ENCODE results near the gene ESPNL. TPM values are rescaled to one million over a fixed set of nuclear protein-coding genes. Genes with fewer than 3 reads are reported as not detected.

The ESPNL gene
- total and polyA plus RNA-seq, 2 of the 4 experiments (the other 2 are of a cell fraction): 2.0 TPM

GRCh38 chr2:238150686-238151085 is 50.5 kb downstream of the ESPNL start:
- no peak overlapping the region for H3K27ac ChIP-seq (ENCODE audit: insufficient read depth, low read length)
- no peak overlapping the region for H2BK15ac ChIP-seq (ENCODE audit: low read depth, low read length)
- H3K56ac ChIP-seq (ENCODE audit: extremely low read depth, insufficient read depth, low read length): no peak overlapping the region
- H3K4me3 ChIP-seq (ENCODE audit: insufficient read depth, low read depth, low read length): no peak overlapping the region
- no TSS peak for BruUV-seq (replicated peaks)
- 0 out of 2 replicates have a peak, but pooled peaks cover 7% of the 10 kb centered on the region for H3K9me1 ChIP-seq (ENCODE audit: insufficient read depth, low read length)
- intact Hi-C loops (cut with micrococcal nuclease): no loop called here
- WGBS, 2 experiments (ENCODE audit: extremely low coverage in 2 of 2, insufficient read length in 1 of 2): 94% methylated on average over 11 of the region's 25 CpGs; no CpG with 5 or more reads in 1 of the 2 experiments
- no peak for DNase-seq
- H2AK9ac ChIP-seq (replicated peaks; ENCODE audit: low read depth, low read length, poor library complexity): no peak overlapping the region
- dilution Hi-C loops (cut with HindIII; ENCODE audit: low sequenced_read_pairs, unreplicated experiment): no loop called here
- no peaks in the 10 kb centered on the region for H3K36me3 ChIP-seq (ENCODE audit: control insufficient read depth, insufficient read depth, low read length)
- no peak overlapping the region for H4K5ac ChIP-seq (ENCODE audit: low read depth, low read length)
- H3K4ac ChIP-seq (ENCODE audit: low read depth, low read length): no peak overlapping the region
- no peak overlapping the region for H2BK20ac ChIP-seq (ENCODE audit: low read depth, low read length)
- no peaks in the 10 kb centered on the region for H3K27me3 ChIP-seq (ENCODE audit: control insufficient read depth, insufficient read depth, low read length)
- CTCF ChIA-PET: no interaction called here
- H2AFZ ChIP-seq (replicated peaks; ENCODE audit: low read length, poor library complexity): no peak overlapping the region
- H2BK120ac ChIP-seq (ENCODE audit: low read depth, low read length): no peak overlapping the region
- H3K9ac ChIP-seq (ENCODE audit: low read depth, low read length): no peak overlapping the region
- 0 out of 2 replicates have a peak overlapping the region, but pooled peaks have one; percentile 50 for H2AK5ac ChIP-seq (ENCODE audit: low read depth, low read length)
- no peak for ATAC-seq (ENCODE audit: low read depth)
- H3K23ac ChIP-seq (ENCODE audit: low read depth, low read length): no peak overlapping the region
- H3K9me3 ChIP-seq (ENCODE audit: control insufficient read depth, insufficient read depth, low read length): no peaks in the 10 kb centered on the region
- in situ Hi-C loops (cut with MboI; ENCODE audit: low sequenced_read_pairs): no loop called here
- H4K20me1 ChIP-seq (ENCODE audit: insufficient read depth, low read length): no peaks in the 10 kb centered on the region
- POLR2A ChIA-PET (ENCODE audit: unreplicated experiment): no interaction called here
- no peak overlapping the region for H3K18ac ChIP-seq (ENCODE audit: low read depth, low read length)
- TF ChIP-seq CEBPB (IDR thresholded peaks at IDR 0.05; ENCODE audit: low read depth, low read length) (no peak), USF2 (IDR thresholded peaks at IDR 0.05; ENCODE audit: low read depth, low read length) (no peak)
- H4K8ac ChIP-seq (ENCODE audit: low read depth in 2 of 2, low read length in 2 of 2): no peak overlapping the region
- H3K4me2 ChIP-seq (ENCODE audit: low read depth, low read length): no peak overlapping the region
- no peak overlapping the region for H3K14ac ChIP-seq (replicated peaks; ENCODE audit: low read depth, low read length)
- H4K91ac ChIP-seq (ENCODE audit: insufficient read depth, low read depth, low read length): no peak overlapping the region
- no peak overlapping the region for H2BK5ac ChIP-seq (ENCODE audit: low read depth, low read length, poor library complexity, severe bottlenecking)
- H3K4me1 ChIP-seq (ENCODE audit: control insufficient read depth, insufficient read depth, low read length): peaks cover 9% of the 10 kb centered on the region
- H3K79me1 ChIP-seq (ENCODE audit: low read depth in 1 of 2, low read length in 2 of 2): no peaks in the 10 kb centered on the region

Data from IMR-90 (cell line).